IMR-90 (cell line): ENCODE data around the gene GJB4. TPM values are rescaled to one million over a fixed set of nuclear protein-coding genes. Genes with fewer than 3 reads are reported as not detected.

Experiments used
- ATAC-seq: fragments of 200-7000 bp; cut with Tn5 transposase; 2 replicates; pipeline ENCODE4 v1.9.1; 2020; ENCODE audit warnings: low read depth, mild to moderate bottlenecking, moderate library complexity
- BruUV-seq: library from RNA; stranded (reverse); fragments of 400-500 nt; replicated peaks from 2 replicates; lab custom pipeline; 2021; lab: Mats Ljungman, UMichigan
- CTCF ChIA-PET: fragments of 300-600 bp; formaldehyde crosslinking; extraction: SDS; loops from one replicate; lab custom pipeline; 2021; ENCODE audit warnings: antibody characterized with exemption; lab: Yijun Ruan, JAX
- POLR2A ChIA-PET: fragments of 300-600 bp; sonication (Branson Sonifier 250); formaldehyde crosslinking; loops from one replicate; lab custom pipeline; 2022; ENCODE audit warnings: antibody characterized with exemption; ENCODE audit not compliant: unreplicated experiment; lab: Charles Lee
- DNase-seq: peaks from one replicate; pipeline ENCODE4 v3.0.0; 2013
- H2AFZ ChIP-seq: replicated peaks from 2 replicates; pipeline ENCODE3; 2013; ENCODE audit warnings: low read length, mild to moderate bottlenecking; ENCODE audit not compliant: poor library complexity
- H2AK5ac ChIP-seq: 2 replicates; pipeline ENCODE4 v1.6.1; 2013; ENCODE audit warnings: low read depth, low read length, inconsistent platforms
- H2AK9ac ChIP-seq: replicated peaks from 2 replicates; pipeline ENCODE3; 2013; ENCODE audit warnings: mild to moderate bottlenecking, low read depth, low read length, moderate library complexity; ENCODE audit not compliant: poor library complexity
- H2BK120ac ChIP-seq: 2 replicates; pipeline ENCODE4 v1.6.1; 2013; ENCODE audit warnings: low read depth, low read length, inconsistent platforms
- H2BK15ac ChIP-seq: 3 replicates; pipeline ENCODE4 v1.6.1; 2013; ENCODE audit warnings: low read depth, low read length, inconsistent platforms
- H2BK20ac ChIP-seq: 2 replicates; pipeline ENCODE4 v1.6.1; 2013; ENCODE audit warnings: low read depth, mild to moderate bottlenecking, inconsistent platforms, low read length, moderate library complexity
- H2BK5ac ChIP-seq: 2 replicates; pipeline ENCODE4 v1.6.1; 2013; ENCODE audit warnings: mild to moderate bottlenecking, low read depth, low read length, inconsistent platforms; ENCODE audit not compliant: poor library complexity, severe bottlenecking
- H3K14ac ChIP-seq: replicated peaks from 2 replicates; pipeline ENCODE4 v1.6.1; 2013; ENCODE audit warnings: low read depth, low read length, inconsistent platforms
- H3K18ac ChIP-seq: 2 replicates; pipeline ENCODE4 v1.6.1; 2013; ENCODE audit warnings: low read depth, low read length, control low read depth
- H3K23ac ChIP-seq: 2 replicates; pipeline ENCODE4 v1.6.1; 2013; ENCODE audit warnings: low read depth, low read length, inconsistent platforms
- H3K27ac ChIP-seq: 2 replicates; pipeline ENCODE4 v1.5.1; 2013; ENCODE audit warnings: mild to moderate bottlenecking, control low read depth, low read length; ENCODE audit not compliant: insufficient read depth
- H3K27me3 ChIP-seq: 2 replicates; pipeline ENCODE4 v1.6.1; 2013; ENCODE audit warnings: low read length; ENCODE audit not compliant: control insufficient read depth, insufficient read depth
- H3K36me3 ChIP-seq: 2 replicates; pipeline ENCODE4 v1.6.1; 2013; ENCODE audit warnings: low read length, mixed read lengths; ENCODE audit not compliant: control insufficient read depth, insufficient read depth
- H3K4ac ChIP-seq: 2 replicates; pipeline ENCODE4 v1.6.1; 2013; ENCODE audit warnings: low read depth, low read length, inconsistent platforms
- H3K4me1 ChIP-seq: 2 replicates; pipeline ENCODE4 v1.6.1; 2013; ENCODE audit warnings: low read length, mixed read lengths; ENCODE audit not compliant: control insufficient read depth, insufficient read depth
- H3K4me2 ChIP-seq: 2 replicates; pipeline ENCODE4 v1.6.1; 2013; ENCODE audit warnings: low read depth, mild to moderate bottlenecking, control low read depth, low read length, moderate library complexity
- H3K4me3 ChIP-seq: 2 replicates; pipeline ENCODE4 v1.5.1; 2013; ENCODE audit warnings: low read depth, mild to moderate bottlenecking, control low read depth, low read length, moderate library complexity; ENCODE audit not compliant: insufficient read depth
- H3K56ac ChIP-seq: 2 replicates; pipeline ENCODE4 v1.6.1; 2013; ENCODE audit warnings: low read length, inconsistent platforms; ENCODE audit not compliant: insufficient read depth; ENCODE audit errors: extremely low read depth
- H3K79me1 ChIP-seq, 2 experiments: 2 replicates each; pipeline ENCODE4 v1.6.1; 2013; ENCODE audit warnings: low read length in 2 of 2, inconsistent platforms in 1 of 2, low read depth in 1 of 2
- H3K9ac ChIP-seq: 2 replicates; pipeline ENCODE4 v1.6.1; 2013; ENCODE audit warnings: low read depth, low read length, control low read depth
- H3K9me1 ChIP-seq: 2 replicates; pipeline ENCODE4 v1.6.1; 2013; ENCODE audit warnings: low read length, inconsistent platforms; ENCODE audit not compliant: insufficient read depth
- H3K9me3 ChIP-seq: 2 replicates; pipeline ENCODE4 v1.6.1; 2013; ENCODE audit warnings: low read length; ENCODE audit not compliant: control insufficient read depth, insufficient read depth
- H4K20me1 ChIP-seq: 2 replicates; pipeline ENCODE4 v1.6.1; 2013; ENCODE audit warnings: low read length, inconsistent platforms; ENCODE audit not compliant: insufficient read depth
- H4K5ac ChIP-seq: 2 replicates; pipeline ENCODE4 v1.6.1; 2013; ENCODE audit warnings: mild to moderate bottlenecking, low read depth, low read length, control low read depth
- H4K8ac ChIP-seq, 2 experiments: 2 replicates each; pipeline ENCODE4 v1.6.1; 2013; ENCODE audit warnings: low read depth in 2 of 2, low read length in 2 of 2, control low read depth in 1 of 2, inconsistent platforms in 1 of 2
- H4K91ac ChIP-seq: 2 replicates; pipeline ENCODE4 v1.6.1; 2013; ENCODE audit warnings: low read depth, low read length, inconsistent platforms; ENCODE audit not compliant: insufficient read depth
- CEBPB ChIP-seq: IDR thresholded peaks from 2 replicates; pipeline ENCODE4 v1.6.1; 2012; ENCODE audit warnings: low read depth, low read length, improper control_type of control experiment
- CHD1 ChIP-seq: IDR thresholded peaks from 2 replicates; pipeline ENCODE4 v1.6.1; 2012; ENCODE audit warnings: low read depth, low read length, improper control_type of control experiment
- MAFK ChIP-seq: IDR thresholded peaks from 2 replicates; pipeline ENCODE4 v1.6.1; 2012; ENCODE audit warnings: low read depth, low read length, improper control_type of control experiment
- MAZ ChIP-seq: IDR thresholded peaks from 2 replicates; pipeline ENCODE4 v1.6.1; 2012; ENCODE audit warnings: low read depth, mild to moderate bottlenecking, low read length, improper control_type of control experiment, moderate library complexity, borderline replicate concordance
- MXI1 ChIP-seq: IDR thresholded peaks from 2 replicates; pipeline ENCODE4 v1.6.1; 2012; ENCODE audit warnings: low read depth, mild to moderate bottlenecking, low read length, moderate library complexity, borderline replicate concordance
- RAD21 ChIP-seq: IDR thresholded peaks from 2 replicates; pipeline ENCODE4 v1.6.1; 2012; ENCODE audit warnings: low read length, improper control_type of control experiment
- RCOR1 ChIP-seq: IDR thresholded peaks from 2 replicates; pipeline ENCODE4 v1.6.1; 2012; ENCODE audit warnings: mild to moderate bottlenecking, low read length, improper control_type of control experiment; ENCODE audit not compliant: insufficient replicate concordance
- RFX5 ChIP-seq: IDR thresholded peaks from 2 replicates; pipeline ENCODE4 v1.8.0; 2012; ENCODE audit warnings: low read depth, mild to moderate bottlenecking, low read length, moderate library complexity
- SMC3 ChIP-seq: fragments of 150-350 bp; IDR thresholded peaks from 2 replicates; pipeline ENCODE4 v1.6.1; 2016; ENCODE audit warnings: low read depth, mild to moderate bottlenecking, antibody characterized with exemption, low read length, moderate library complexity
- USF2 ChIP-seq: fragments of 150-350 bp; IDR thresholded peaks from 2 replicates; pipeline ENCODE4 v1.6.1; 2017; ENCODE audit warnings: mild to moderate bottlenecking, antibody characterized with exemption, low read length, low read depth
- WGBS, 2 experiments: methylation state at CpG; one replicate each; pipeline versions ENCODE4 v1.1.5 to v1.1.7; 2013; ENCODE audit warnings: missing lambda C conversion rate in 2 of 2; ENCODE audit not compliant: insufficient read length in 1 of 2; ENCODE audit errors: extremely low coverage in 2 of 2; 5-methylcytosine and 5-hydroxymethylcytosine counted together
- dilution Hi-C: fragments of 300-500 bp; cut with HindIII; formaldehyde crosslinking; loops from one replicate; pipeline ENCODE4 v1.14.3; 2018; ENCODE audit warnings: low sequenced_read_pairs; ENCODE audit not compliant: unreplicated experiment
- in situ Hi-C: fragments of 300-500 bp; cut with MboI; formaldehyde crosslinking; loops from 3 replicates; pipeline ENCODE4 v1.14.3; 2019; ENCODE audit warnings: low sequenced_read_pairs, inconsistent platforms, mixed read lengths
- intact Hi-C: fragments of 100-400 bp; cut with micrococcal nuclease; formaldehyde crosslinking; loops from 2 replicates; pipeline ENCODE4 v1.10.0; 2022
- polyA plus RNA-seq, 3 experiments: library from polyadenylated mRNA; depleted of rRNA; stranded (reverse); fragments of >200 nt; gene quantifications; 2 replicates each; pipeline ENCODE4 v1.2.3, GENCODE V29; 2012; ENCODE audit warnings: low replicate concordance in 1 of 3
- total RNA-seq: library from RNA; depleted of rRNA; stranded (reverse); fragments of >200 nt; gene quantifications from 2 replicates; pipeline ENCODE4 v1.2.3, GENCODE V29; 2012

GJB4 gene
- total and polyA plus RNA-seq, 2 of the 4 experiments (the other 2 are of a cell fraction): not detected

GRCh38 chr1:34761776-34762307 lies 2.3 kb downstream of the GJB4 start:
- WGBS, 2 experiments: 17% methylated on average over 1 of the region's 13 CpGs; no CpG with 5 or more reads in 1 of the 2 experiments
- BruUV-seq: no TSS peak

More at GRCh38 chr1:34761776-34762307, 2.3 kb downstream of the GJB4 start:
- Histone ChIP-seq H3K4me2 (no peak overlapping the region), H3K4ac (no peak overlapping the region), H3K4me3 (no peak overlapping the region), H4K20me1 (no peaks in the 10 kb centered on the region), H2AK9ac (no peak overlapping the region), H3K4me1 (no peaks in the 10 kb centered on the region), H2BK5ac (no peak overlapping the region), H3K9me3 (no peaks in the 10 kb centered on the region), H3K9ac (no peak overlapping the region), H4K8ac (no peak overlapping the region), H3K18ac (no peak overlapping the region), H3K14ac (no peak overlapping the region), H3K9me1 (no peaks in the 10 kb centered on the region), H4K91ac (no peak overlapping the region), H2BK120ac (no peak overlapping the region), H3K27ac (no peak overlapping the region), H2AK5ac (no peak overlapping the region), H4K5ac (no peak overlapping the region), H2AFZ (no peak overlapping the region), H3K27me3 (no peaks in the 10 kb centered on the region; the same call in none of the 2 replicates), H3K23ac (no peak overlapping the region), H3K79me1 (no peaks in the 10 kb centered on the region), H2BK20ac (no peak overlapping the region), H3K36me3 (no peaks in the 10 kb centered on the region), H3K56ac (no peak overlapping the region), H2BK15ac (no peak overlapping the region)
- intact Hi-C loops (no loop called here), dilution Hi-C loops (no loop called here), in situ Hi-C loops (no loop called here)
- TF ChIP-seq RCOR1: no peak
- no peak for TF ChIP-seq RAD21
- no peak for TF ChIP-seq MAZ
- TF ChIP-seq MAFK: no peak
- no peak for TF ChIP-seq SMC3
- no peak for TF ChIP-seq MXI1
- TF ChIP-seq CEBPB: no peak
- TF ChIP-seq CHD1: no peak
- no peak for TF ChIP-seq RFX5
- no peak for TF ChIP-seq USF2
- DNase-seq (no peak), ATAC-seq (no peak)
- ChIA-PET CTCF (no interaction called here), POLR2A (no interaction called here)
